NCI-H460 (cell line): ENCODE measurements around the gene CDH23. TPM values are rescaled to one million over a fixed set of nuclear protein-coding genes. Genes with fewer than 3 reads are reported as not detected.
A peak's percentile ranks its signal among the peaks of the same experiment; 100 is the strongest.

Experiments used
- DNase-seq: peaks from one replicate; pipeline ENCODE4 v3.0.0-alpha.2; 2016; ENCODE audit warnings: low read depth; ENCODE audit errors: extremely low read depth
- total RNA-seq: library from RNA; depleted of rRNA; stranded (reverse); fragments of >200 nt; shearing (Covaris generic); gene quantifications from 2 replicates; pipeline ENCODE4 v1.2.3, GENCODE V29; 2014

Gene CDH23
- total RNA-seq, 1 experiment from 2014 or later: under 0.01 TPM

GRCh38 chr10:71694039-71694501 lies 297.4 kb downstream of the CDH23 start:
- no peak for DNase-seq

DNA sequence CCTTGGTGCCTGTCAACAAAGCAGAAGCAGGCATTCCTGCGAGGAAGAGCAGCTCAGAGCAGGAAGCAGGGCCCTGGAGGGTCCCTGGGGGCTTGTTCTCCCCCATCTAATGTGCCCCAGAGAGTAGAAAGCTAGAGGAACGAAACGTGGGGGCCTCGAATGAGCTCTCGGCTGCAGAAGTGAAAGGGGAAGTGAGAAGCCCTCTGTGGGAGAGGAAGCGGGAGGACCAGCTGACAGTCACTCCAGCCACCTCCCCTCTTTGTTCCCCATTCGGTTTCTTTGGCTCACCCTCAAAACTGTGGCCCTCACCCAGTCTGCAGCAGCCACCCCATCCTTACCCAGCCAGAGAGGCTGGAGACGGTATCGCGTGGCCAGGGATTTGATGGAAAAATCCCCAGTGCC lies 297.8 kb downstream of the CDH23 start:
- no peak for DNase-seq

DNA sequence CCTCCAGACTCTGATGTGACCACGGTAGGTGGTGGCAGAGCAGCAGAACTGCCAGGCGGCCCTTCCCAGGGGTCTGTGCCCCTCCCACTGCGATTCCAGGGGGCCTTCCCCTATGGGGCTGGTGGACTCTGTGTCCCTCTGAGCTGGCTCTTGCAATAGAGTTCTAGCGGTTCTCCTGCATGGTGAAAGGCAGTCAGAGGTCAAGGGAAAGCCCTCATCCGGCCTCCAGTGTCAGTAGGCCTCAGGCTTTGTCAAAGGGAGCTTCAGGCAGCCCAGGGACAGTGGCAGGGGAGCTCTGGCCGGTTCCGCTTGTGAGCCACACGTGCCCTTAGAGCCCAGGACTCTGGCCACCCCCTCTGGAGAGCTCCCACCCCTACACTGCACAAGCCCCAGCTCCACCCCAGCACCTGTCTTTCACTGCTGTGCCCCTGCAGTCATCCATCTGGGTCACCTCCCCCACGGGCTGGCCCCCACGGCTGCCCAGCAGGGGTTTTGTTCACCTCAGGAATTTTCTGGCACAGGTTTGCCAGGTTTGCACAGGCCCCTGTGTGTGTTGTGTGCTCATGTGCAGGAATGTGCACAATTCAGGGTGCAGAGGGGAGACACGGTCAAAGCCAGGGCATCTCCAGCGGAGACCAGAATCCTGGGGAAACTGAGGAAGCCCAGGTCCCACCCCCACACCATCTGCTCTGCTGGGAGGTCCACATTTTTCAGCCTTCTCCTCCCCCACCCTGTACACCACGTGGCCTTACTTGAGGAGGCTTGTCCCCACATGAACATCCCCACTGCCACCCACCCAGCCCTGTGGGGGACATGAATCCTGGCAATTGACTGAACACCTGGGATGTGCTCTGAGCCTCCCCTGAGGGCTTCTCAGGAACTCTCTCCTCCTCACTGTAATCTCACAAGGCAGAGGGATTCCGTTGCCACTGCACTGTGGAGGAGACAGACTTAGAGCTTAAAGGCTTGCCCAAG lies 299.1 kb downstream of the CDH23 start:
- DNase-seq: no peak

DNA sequence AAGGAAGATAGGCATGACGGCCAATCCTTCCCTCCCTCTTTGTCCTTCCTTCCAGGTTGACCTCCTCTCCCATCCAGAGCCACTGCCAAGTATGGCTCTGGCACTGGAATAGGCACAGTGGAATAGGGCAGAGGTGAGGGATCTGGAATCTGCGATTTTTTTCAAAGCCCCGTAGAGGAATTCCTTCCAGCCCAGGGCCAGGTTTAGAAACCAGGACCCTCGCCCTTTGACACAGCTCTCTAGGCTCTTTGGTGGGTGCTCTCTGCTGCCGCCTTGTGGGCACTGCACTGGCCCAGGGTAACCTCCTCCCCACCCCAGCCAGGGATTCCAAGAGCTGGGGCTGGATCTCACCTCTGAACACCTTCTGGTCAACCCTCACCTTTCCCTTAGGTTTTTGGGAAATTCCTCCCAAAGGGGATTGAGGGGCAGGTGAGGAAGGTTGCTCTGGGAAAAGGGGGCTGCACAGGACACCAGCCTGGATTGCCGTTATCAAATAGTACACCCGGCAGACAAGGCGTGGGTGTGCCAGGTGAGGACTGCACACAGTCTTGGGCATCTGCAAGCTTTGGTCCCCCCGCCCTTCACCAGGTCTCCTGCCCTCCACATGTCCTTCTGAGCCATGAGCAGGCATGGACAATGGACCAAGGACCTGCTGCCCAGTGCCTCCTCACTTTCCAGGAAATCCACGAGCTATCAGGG lies 300.1 kb downstream of the CDH23 start:
- DNase-seq: peak; percentile 40

- no peak for DNase-seq
Observed at GRCh38 chr10:71697938-71698709, 301.4 kb downstream of the CDH23 start.

DNA sequence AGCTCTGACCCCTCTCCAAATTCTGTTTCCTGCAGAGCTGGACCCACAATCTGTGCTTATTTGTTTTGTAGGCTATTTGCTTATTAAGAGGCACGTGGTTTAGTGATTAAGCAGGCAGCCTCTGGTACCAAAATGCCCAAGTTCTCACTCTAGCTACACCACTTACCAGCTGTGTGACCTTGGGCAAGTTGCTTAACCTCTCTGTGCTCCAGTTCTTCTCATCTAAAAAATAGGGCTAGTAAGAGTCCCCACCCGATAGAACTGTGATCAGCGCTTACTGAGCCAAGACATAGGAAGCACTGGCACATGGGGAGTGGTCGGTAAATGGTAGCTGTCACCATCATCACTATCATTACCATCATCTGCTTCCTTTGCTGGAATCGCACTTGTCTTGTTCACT lies 302.0 kb downstream of the CDH23 start:
- DNase-seq: no peak

- DNase-seq: no peak
Observed at GRCh38 chr10:71700731-71701368, 304.1 kb downstream of the CDH23 start.

DNA sequence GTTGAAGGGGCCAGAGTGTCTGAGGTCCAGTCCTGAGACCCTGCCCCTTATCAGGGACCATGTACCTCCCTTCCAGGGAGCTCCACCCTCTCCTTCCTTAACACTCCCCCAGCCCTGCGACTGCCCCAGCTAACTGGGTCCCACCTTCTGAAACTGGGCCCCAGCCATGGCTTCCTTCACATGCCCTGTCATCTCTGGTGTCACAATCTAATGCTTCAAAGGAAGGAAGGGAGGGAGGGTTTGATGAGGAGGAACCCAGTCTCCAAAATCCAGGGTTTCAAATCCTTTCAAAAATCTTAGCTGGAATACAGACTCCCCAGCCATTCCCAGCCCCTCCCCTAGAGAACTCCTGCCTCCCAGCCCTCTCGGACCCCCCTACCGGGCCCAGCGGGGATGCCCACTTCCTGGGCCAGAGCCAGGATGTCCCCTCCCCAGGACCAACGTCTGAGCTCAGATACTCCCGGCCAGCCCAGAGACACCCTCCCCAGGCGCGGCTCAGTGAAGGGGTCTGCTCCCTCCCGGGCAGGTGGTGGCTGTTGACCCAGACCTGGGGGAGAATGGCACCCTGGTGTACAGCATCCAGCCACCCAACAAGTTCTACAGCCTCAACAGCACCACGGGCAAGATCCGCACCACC lies 304.9 kb downstream of the CDH23 start:
- DNase-seq: no peak

GRCh38 chr10:71703577-71703976 lies 306.9 kb downstream of the CDH23 start:
- DNase-seq: no peak

GRCh38 chr10:71704816-71705215 lies 308.1 kb downstream of the CDH23 start:
- DNase-seq: no peak

DNA sequence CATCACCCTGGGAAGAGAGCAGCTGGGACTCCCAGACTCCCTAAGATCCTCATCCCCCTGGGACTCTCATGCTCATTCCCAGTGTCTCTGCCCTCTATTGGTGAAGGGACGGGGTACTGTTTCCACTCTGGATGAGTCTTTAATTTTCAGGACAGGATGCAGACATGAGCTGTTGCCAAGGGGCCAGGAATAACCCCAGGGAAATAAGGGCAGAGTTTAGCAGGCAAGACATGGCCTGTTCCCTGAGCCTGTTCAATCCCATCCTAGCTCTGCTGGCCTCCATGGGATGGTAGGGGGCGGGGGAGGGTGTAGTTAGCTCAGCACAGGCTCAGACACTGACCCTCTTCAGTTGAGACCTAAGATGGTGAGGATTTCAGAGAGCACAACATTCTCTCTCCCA lies 308.9 kb downstream of the CDH23 start:
- DNase-seq: no peak

GRCh38 chr10:71706216-71707121 lies 309.7 kb downstream of the CDH23 start:
- DNase-seq: no peak

- no peak for DNase-seq
Observed at GRCh38 chr10:71707240-71707789, 310.6 kb downstream of the CDH23 start.

DNA sequence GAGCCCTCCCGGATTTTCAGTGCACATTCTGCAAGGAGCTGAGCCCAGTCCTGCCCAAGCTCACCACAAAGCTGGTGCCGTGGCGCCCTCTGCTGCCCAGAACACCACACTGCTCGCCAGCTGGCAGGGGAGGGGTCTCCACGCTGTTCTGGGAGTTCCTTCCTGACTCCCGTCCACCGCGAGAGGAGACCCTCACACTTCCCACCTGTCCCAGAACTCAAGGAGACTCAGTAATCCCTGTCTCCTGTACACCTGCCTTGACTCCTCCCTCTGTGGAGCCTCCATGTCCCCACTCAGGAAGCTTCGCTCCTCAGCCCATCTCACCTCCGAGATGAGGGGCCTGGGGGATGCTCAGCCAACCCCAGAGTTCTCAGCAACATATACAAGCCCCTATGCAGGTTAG lies 311.6 kb downstream of the CDH23 start:
- DNase-seq: peak; percentile 37

DNA sequence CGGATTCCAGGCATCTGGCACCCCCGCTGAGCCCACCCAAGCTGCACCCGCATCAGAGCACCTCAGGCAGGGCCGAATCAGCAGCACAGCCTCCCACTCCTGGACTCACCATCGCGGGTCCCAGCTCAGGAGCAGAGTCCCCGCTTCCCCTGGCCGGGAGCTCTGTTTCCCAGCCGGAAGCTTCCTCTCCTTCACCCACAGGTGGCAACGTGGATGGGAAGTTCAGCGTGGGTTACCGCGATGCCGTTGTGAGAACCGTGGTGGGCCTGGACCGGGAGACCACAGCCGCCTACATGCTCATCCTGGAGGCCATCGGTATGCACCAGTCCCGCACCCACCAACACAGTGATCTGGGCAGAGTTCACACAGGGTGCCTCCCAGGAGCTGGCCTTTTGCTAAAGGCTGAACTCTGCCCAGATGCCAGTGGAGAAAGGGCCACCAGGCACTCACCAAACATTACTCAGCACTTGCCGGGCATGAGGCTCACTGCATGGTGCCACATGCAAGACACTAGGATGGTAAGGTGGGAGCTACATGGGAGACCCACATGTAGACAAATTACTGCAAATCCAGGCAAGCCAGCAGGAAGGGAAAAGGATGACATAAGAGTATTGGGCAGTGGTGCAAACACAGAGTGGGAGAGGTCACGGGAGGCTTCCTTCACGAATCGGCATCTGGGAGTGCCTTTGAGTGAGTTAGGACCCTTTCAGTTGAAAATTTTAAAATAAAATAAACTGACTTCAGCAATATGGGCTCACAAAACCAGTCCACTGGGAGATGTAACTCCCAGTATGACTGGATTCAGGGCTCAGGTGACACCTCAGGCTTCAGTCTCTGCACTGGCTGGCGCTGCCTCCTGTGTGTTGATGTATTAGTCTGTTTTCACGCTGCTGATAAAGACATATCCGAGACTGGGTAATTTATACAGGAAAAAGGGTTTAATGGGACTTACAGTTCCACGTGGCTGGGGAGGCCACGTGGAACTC lies 312.5 kb downstream of the CDH23 start:
- no peak for DNase-seq

DNA sequence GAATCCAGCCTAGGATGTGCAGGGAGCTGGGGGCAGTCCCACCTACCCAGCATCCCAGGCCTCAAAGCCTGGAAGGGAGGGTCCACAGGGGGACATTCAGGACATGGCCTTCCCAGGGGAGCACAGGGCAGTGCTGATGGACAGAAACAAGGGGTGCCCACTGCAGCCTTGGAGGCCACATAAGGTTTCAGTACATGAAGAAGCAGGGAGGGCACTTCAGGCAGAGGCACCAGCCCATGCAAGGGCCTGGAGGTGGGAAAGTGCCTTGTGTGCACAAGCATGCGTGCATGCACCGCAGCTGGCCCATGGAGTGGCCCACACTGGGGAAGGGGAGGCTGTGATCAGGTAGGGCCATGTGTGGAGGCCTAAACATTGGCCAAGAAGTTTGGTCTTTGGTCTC lies 313.8 kb downstream of the CDH23 start:
- no peak for DNase-seq

- no peak for DNase-seq
Observed at GRCh38 chr10:71711052-71711623, 314.4 kb downstream of the CDH23 start.
